Vagina (tissue), 2 donors: ENCODE data around the gene MARCHF9.

ENCODE experiments used
- POLR2AphosphoS5 ChIP-seq, 2 donors: sonication (generic); formaldehyde crosslinking; IDR thresholded peaks; one replicate each; pipeline ENCODE4 v1.9.0; 2017; ENCODE audit warnings: antibody characterized with exemption in 2 of 2, mild to moderate bottlenecking in 2 of 2, low read depth in 1 of 2; ENCODE audit not compliant: insufficient read depth in 1 of 2
- TF ChIP-seq, protein P1 (sequence below), 3 experiments: fragments of 450-650 bp in 2 of 3; fragments of 200-600 bp in 1 of 3; sonication (generic) in 1 of 3; IDR thresholded peaks; one replicate each; pipeline ENCODE4 v1.5.1; 2017 to 2019; ENCODE audit warnings: antibody characterized with exemption in 3 of 3, mild to moderate bottlenecking in 2 of 3, moderate library complexity in 2 of 3

DNA sequence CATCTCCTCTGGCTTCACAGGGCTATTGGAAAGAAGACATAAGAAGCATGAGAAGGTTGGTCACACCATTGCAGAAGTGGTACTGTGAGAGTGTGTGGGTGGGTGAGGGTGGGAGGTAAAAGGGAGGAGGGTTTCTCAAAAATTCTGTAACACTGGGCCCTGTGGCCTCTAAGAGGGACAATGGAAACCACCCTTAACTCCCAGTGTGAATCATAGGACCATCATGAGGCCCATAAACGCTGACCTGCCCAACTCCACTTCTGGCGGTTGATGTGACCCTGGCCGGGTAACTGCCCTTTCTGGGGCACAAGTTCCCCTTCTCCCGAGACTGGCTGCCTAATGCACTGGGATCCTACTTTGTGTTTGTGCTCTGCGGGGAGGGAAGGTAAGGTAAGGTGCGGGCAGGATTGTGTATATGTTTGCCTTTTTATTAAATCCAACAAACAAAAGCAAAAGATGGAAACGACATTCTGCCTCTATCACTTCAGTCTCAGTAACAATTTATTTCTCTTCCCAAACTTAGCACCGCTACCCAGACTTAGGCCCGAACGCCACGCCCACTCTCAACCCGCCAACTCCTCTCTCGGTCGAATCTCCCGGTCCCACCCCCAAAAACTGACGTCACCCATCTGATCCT, 16.5 kb downstream of the MARCHF9 start:
- TF ChIP-seq POLR2AphosphoS5 (IDR thresholded peaks at IDR 0.05; ENCODE audit: insufficient read depth in 1 of 2, low read depth in 1 of 2), result no peak
- TF ChIP-seq, protein P1, sequence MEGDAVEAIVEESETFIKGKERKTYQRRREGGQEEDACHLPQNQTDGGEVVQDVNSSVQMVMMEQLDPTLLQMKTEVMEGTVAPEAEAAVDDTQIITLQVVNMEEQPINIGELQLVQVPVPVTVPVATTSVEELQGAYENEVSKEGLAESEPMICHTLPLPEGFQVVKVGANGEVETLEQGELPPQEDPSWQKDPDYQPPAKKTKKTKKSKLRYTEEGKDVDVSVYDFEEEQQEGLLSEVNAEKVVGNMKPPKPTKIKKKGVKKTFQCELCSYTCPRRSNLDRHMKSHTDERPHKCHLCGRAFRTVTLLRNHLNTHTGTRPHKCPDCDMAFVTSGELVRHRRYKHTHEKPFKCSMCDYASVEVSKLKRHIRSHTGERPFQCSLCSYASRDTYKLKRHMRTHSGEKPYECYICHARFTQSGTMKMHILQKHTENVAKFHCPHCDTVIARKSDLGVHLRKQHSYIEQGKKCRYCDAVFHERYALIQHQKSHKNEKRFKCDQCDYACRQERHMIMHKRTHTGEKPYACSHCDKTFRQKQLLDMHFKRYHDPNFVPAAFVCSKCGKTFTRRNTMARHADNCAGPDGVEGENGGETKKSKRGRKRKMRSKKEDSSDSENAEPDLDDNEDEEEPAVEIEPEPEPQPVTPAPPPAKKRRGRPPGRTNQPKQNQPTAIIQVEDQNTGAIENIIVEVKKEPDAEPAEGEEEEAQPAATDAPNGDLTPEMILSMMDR (IDR thresholded peaks at IDR 0.05), result no peak
